SK-N-SH treated with all-trans-retinoic acid at 6 μM for 48 hours (cell line): Measurements from ENCODE around the gene ZNF410.
A peak's percentile ranks its signal among the peaks of the same experiment; 100 is the strongest.

ENCODE experiments used
- ATAC-seq: fragments of 200-7000 bp; cut with Tn5 transposase; 3 replicates; pipeline ENCODE4 v1.9.1; 2020; ENCODE audit warnings: mild to moderate bottlenecking, moderate library complexity
- ARNTL ChIP-seq: fragments of 450-650 bp; formaldehyde crosslinking; IDR thresholded peaks from 2 replicates; pipeline ENCODE4 v1.5.0; 2020; ENCODE audit warnings: low read depth, mild to moderate bottlenecking, moderate library complexity, borderline replicate concordance
- BACH2 ChIP-seq: fragments of 250-450 bp; sonication (Bioruptor Pico); IDR thresholded peaks from 2 replicates; pipeline ENCODE4 v1.9.0; 2021; ENCODE audit warnings: mild to moderate bottlenecking, borderline replicate concordance
- CSDC2 ChIP-seq: fragments of 250-450 bp; sonication (Bioruptor Pico); IDR thresholded peaks from 2 replicates; pipeline ENCODE4 v1.5.0; 2020; ENCODE audit warnings: mild to moderate bottlenecking, moderate library complexity
- ESRRG ChIP-seq: fragments of 250-450 bp; sonication (Bioruptor Pico); IDR thresholded peaks from 2 replicates; pipeline ENCODE4 v1.6.1; 2021; ENCODE audit warnings: mild to moderate bottlenecking
- GLIS3 ChIP-seq: fragments of 250-450 bp; sonication (Bioruptor Pico); IDR thresholded peaks from 2 replicates; pipeline ENCODE4 v1.5.0; 2020; ENCODE audit warnings: mild to moderate bottlenecking, moderate library complexity
- ISL1 ChIP-seq: fragments of 250-450 bp; sonication (Bioruptor Pico); IDR thresholded peaks from 2 replicates; pipeline ENCODE4 v2.1.2; 2022; ENCODE audit warnings: mild to moderate bottlenecking, moderate library complexity
- PPARA ChIP-seq: fragments of 250-450 bp; sonication (Bioruptor Pico); IDR thresholded peaks from 2 replicates; pipeline ENCODE4 v1.5.0; 2020; ENCODE audit warnings: mild to moderate bottlenecking, borderline replicate concordance
- RARB ChIP-seq: fragments of 250-450 bp; sonication (Bioruptor Pico); IDR thresholded peaks from 2 replicates; pipeline ENCODE4 v1.8.0; 2021; ENCODE audit warnings: mild to moderate bottlenecking, moderate library complexity
- SNAI2 ChIP-seq: fragments of 250-450 bp; sonication (Bioruptor Pico); IDR thresholded peaks from 2 replicates; pipeline ENCODE4 v1.5.0; 2020; ENCODE audit warnings: mild to moderate bottlenecking, moderate library complexity
- TCF4 ChIP-seq: fragments of 250-450 bp; sonication (Bioruptor Pico); IDR thresholded peaks from 2 replicates; pipeline ENCODE4 v1.8.0; 2021; ENCODE audit warnings: mild to moderate bottlenecking, moderate library complexity, borderline replicate concordance
- TOX ChIP-seq: fragments of 250-450 bp; sonication (Bioruptor Pico); IDR thresholded peaks from 2 replicates; pipeline ENCODE4 v1.8.0; 2021; ENCODE audit warnings: mild to moderate bottlenecking, moderate library complexity, borderline replicate concordance
- ZC3H10 ChIP-seq: fragments of 250-450 bp; sonication (Bioruptor Pico); IDR thresholded peaks from 2 replicates; pipeline ENCODE4 v1.5.1; 2021; ENCODE audit warnings: mild to moderate bottlenecking, moderate library complexity
- ZNF565 ChIP-seq: fragments of 450-650 bp; formaldehyde crosslinking; conservative IDR thresholded peaks from 2 replicates; pipeline ENCODE4 v1.5.0; 2020; ENCODE audit warnings: low read depth, mild to moderate bottlenecking, moderate library complexity
- ZNF70 ChIP-seq: fragments of 450-650 bp; formaldehyde crosslinking; IDR thresholded peaks from 2 replicates; pipeline ENCODE4 v1.5.0; 2020; ENCODE audit warnings: mild to moderate bottlenecking, moderate library complexity
- TF ChIP-seq, protein P1 (sequence below): fragments of 250-450 bp; sonication (Bioruptor Pico); IDR thresholded peaks from 2 replicates; pipeline ENCODE4 v1.8.0; 2021; ENCODE audit warnings: low read depth, mild to moderate bottlenecking, moderate library complexity, borderline replicate concordance
- TF ChIP-seq, protein P2 (sequence below): fragments of 250-450 bp; sonication (Bioruptor Pico); IDR thresholded peaks from 2 replicates; pipeline ENCODE4 v1.5.1; 2021; ENCODE audit warnings: mild to moderate bottlenecking, moderate library complexity
- TF ChIP-seq, protein P3 (sequence below): fragments of 250-450 bp; sonication (Bioruptor Pico); IDR thresholded peaks from 2 replicates; pipeline ENCODE4 v1.5.0; 2020; ENCODE audit warnings: mild to moderate bottlenecking, moderate library complexity
- TF ChIP-seq, protein P4 (sequence below): fragments of 250-450 bp; sonication (Bioruptor Pico); IDR thresholded peaks from 2 replicates; pipeline ENCODE4 v1.5.1; 2020; ENCODE audit warnings: low read depth, mild to moderate bottlenecking, moderate library complexity

ZNF410 gene

DNA sequence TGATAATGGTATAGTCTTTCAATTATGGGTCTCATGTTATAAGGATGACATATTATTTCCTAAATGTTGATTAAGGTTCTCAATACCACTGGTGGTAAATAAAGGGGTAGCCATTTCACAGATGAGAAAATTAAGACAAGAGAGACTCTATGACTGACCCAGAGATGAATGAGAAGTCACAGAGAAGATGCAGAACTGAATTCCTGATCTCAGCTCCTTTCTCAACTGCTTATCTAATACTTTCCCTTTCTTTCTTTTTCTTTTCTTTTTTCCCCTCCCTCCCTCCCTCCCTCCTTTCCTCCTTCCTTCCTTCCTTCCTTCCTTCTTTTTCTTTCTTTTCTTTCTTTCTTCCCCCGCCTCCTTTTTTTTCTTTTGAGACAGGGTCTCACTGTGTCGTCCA is 43.4 kb upstream of the ZNF410 start:
- TF ChIP-seq, protein P1, sequence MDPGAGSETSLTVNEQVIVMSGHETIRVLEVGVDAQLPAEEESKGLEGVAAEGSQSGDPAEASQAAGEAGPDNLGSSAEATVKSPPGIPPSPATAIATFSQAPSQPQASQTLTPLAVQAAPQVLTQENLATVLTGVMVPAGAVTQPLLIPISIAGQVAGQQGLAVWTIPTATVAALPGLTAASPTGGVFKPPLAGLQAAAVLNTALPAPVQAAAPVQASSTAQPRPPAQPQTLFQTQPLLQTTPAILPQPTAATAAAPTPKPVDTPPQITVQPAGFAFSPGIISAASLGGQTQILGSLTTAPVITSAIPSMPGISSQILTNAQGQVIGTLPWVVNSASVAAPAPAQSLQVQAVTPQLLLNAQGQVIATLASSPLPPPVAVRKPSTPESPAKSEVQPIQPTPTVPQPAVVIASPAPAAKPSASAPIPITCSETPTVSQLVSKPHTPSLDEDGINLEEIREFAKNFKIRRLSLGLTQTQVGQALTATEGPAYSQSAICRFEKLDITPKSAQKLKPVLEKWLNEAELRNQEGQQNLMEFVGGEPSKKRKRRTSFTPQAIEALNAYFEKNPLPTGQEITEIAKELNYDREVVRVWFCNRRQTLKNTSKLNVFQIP (CRISPR knock-in tag) = no peak
- TF ChIP-seq, protein P2, sequence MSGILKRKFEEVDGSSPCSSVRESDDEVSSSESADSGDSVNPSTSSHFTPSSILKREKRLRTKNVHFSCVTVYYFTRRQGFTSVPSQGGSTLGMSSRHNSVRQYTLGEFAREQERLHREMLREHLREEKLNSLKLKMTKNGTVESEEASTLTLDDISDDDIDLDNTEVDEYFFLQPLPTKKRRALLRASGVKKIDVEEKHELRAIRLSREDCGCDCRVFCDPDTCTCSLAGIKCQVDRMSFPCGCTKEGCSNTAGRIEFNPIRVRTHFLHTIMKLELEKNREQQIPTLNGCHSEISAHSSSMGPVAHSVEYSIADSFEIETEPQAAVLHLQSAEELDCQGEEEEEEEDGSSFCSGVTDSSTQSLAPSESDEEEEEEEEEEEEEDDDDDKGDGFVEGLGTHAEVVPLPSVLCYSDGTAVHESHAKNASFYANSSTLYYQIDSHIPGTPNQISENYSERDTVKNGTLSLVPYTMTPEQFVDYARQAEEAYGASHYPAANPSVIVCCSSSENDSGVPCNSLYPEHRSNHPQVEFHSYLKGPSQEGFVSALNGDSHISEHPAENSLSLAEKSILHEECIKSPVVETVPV (CRISPR knock-in tag) = no peak
- TF ChIP-seq ISL1 (CRISPR knock-in tag) = no peak
- no peak for TF ChIP-seq ARNTL (CRISPR knock-in tag)
- TF ChIP-seq BACH2 (CRISPR knock-in tag) = no peak
- no peak for TF ChIP-seq TCF4
- TF ChIP-seq SNAI2 = no peak
- no peak for ATAC-seq

DNA sequence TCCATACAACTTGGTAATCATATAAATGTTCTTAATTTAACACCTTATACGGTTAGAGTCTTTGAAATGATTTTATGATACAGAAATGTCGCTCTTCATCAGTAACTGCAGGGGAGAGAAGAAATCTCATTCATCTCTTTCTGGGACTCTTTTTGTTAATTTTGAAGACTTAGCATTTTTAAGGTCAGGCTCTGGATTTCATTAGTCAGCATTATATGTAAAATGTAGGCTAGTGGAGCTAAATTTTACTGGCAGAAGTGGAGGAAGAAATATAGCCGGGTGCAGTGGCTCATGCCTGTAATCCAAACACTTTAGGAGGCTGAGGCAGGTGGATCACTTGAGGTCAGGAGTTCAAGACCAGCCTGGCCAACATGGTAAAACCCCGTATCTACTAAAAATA is 39.7 kb upstream of the ZNF410 start:
- ATAC-seq = no peak
- TF ChIP-seq, protein P3, sequence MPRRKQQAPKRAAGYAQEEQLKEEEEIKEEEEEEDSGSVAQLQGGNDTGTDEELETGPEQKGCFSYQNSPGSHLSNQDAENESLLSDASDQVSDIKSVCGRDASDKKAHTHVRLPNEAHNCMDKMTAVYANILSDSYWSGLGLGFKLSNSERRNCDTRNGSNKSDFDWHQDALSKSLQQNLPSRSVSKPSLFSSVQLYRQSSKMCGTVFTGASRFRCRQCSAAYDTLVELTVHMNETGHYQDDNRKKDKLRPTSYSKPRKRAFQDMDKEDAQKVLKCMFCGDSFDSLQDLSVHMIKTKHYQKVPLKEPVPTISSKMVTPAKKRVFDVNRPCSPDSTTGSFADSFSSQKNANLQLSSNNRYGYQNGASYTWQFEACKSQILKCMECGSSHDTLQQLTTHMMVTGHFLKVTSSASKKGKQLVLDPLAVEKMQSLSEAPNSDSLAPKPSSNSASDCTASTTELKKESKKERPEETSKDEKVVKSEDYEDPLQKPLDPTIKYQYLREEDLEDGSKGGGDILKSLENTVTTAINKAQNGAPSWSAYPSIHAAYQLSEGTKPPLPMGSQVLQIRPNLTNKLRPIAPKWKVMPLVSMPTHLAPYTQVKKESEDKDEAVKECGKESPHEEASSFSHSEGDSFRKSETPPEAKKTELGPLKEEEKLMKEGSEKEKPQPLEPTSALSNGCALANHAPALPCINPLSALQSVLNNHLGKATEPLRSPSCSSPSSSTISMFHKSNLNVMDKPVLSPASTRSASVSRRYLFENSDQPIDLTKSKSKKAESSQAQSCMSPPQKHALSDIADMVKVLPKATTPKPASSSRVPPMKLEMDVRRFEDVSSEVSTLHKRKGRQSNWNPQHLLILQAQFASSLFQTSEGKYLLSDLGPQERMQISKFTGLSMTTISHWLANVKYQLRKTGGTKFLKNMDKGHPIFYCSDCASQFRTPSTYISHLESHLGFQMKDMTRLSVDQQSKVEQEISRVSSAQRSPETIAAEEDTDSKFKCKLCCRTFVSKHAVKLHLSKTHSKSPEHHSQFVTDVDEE (CRISPR knock-in tag) = no peak
- TF ChIP-seq ZNF70 = no peak
- TF ChIP-seq, protein P1 (CRISPR knock-in tag) = no peak

- TF ChIP-seq, protein P2 (CRISPR knock-in tag) = no peak
- TF ChIP-seq CSDC2 (CRISPR knock-in tag) = no peak
- no peak for TF ChIP-seq ARNTL (CRISPR knock-in tag)
- TF ChIP-seq GLIS3 = no peak
- TF ChIP-seq BACH2 (CRISPR knock-in tag) = no peak
- TF ChIP-seq, protein P3 (CRISPR knock-in tag) = no peak
- TF ChIP-seq PPARA = no peak
- TF ChIP-seq ZNF565 (CRISPR knock-in tag) = no peak
- no peak for TF ChIP-seq TCF4
- no peak for TF ChIP-seq RARB (CRISPR knock-in tag)
- TF ChIP-seq ZC3H10 (CRISPR knock-in tag) = no peak
- TF ChIP-seq, protein P4, sequence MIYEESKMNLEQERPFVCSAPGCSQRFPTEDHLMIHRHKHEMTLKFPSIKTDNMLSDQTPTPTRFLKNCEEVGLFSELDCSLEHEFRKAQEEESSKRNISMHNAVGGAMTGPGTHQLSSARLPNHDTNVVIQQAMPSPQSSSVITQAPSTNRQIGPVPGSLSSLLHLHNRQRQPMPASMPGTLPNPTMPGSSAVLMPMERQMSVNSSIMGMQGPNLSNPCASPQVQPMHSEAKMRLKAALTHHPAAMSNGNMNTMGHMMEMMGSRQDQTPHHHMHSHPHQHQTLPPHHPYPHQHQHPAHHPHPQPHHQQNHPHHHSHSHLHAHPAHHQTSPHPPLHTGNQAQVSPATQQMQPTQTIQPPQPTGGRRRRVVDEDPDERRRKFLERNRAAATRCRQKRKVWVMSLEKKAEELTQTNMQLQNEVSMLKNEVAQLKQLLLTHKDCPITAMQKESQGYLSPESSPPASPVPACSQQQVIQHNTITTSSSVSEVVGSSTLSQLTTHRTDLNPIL (CRISPR knock-in tag) = no peak
- no peak for TF ChIP-seq ISL1 (CRISPR knock-in tag)
- no peak for TF ChIP-seq ZNF70
- no peak for TF ChIP-seq ESRRG
- TF ChIP-seq TOX (CRISPR knock-in tag) = no peak
- TF ChIP-seq, protein P1 (CRISPR knock-in tag) = no peak
- TF ChIP-seq, all 23 proteins: peak for 0
- ATAC-seq = peak; percentile 10
These were observed 35.7 kb upstream of the ZNF410 start for GRCh38 chr14:73851000-73851399.
